ENCODE results near the gene IGSF3. TPM values are rescaled to one million over a fixed set of nuclear protein-coding genes. Genes with fewer than 3 reads are reported as not detected.
"Not testable (repeated sequence)": the region's sequence is repeated elsewhere in the genome, so short reads cannot be mapped to it uniquely, and the experiment has no call there.

Gene IGSF3
- total RNA-seq, 6 experiments from 2014 or later, result 0.42 to 4.9 (median 1.8) TPM

DNA sequence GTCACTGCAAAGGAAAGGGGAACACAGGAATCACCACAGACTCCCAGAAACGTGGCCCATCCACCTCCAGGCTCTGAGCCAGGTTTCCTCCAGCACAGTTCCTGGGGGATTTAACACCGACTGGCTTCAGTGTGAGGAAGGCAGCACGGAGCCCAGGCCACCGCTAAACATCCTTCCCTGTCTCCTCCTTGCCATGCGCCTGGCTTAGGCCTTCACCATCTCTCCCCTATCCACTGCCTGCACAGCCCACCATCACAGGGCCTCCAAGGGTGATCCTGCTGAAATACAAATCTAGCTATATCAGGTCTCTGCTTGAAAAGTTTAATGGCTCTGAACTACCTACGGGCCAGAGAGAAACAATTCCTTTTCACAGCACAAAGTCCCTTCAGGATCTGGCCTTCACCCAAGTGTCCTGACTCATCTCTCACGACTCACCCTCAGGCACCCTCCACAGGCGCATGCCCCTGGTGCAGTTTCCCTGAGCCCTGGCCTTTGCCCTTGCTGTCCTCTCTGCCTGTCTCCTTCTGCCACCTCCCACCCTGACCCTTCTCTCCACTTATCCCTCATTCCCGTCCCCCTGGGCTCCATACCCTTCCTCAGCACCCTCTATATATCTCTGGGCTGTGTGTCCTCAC, 78.3 kb downstream of the IGSF3 start:
- DNase-seq, result peak in 1 of 3 donors; percentile 74
- not testable (repeated sequence) for H3K9me3 ChIP-seq, H3K27ac ChIP-seq, H3K36me3 ChIP-seq, H3K4me3 ChIP-seq, H3K4me1 ChIP-seq, H3K27me3 ChIP-seq
- WGBS (ENCODE audit: insufficient coverage, low coverage, low lambda C conversion rate, missing lambda C conversion rate), result 59% methylated on average over 5 of the region's 9 CpGs
- ATAC-seq, result peak; percentile 65 to 97 (median 87)
- intact Hi-C loops (cut with DNase I), result loop anchor here in 1 of 2 donors (10.0 kb wide), 1 partner anchor 86 kb away; no protein-coding TSS in a partner anchor

GRCh38 chr1:116587501-116588227, 79.9 kb downstream of the IGSF3 start:
- 80% methylated on average over 5 of the region's 5 CpGs for WGBS (ENCODE audit: insufficient coverage, low coverage, low lambda C conversion rate, missing lambda C conversion rate)
- TF ChIP-seq CTCF (IDR thresholded peaks at IDR 0.05), result no peak
- TF ChIP-seq POLR2A (IDR thresholded peaks at IDR 0.05), result no peak
- ATAC-seq, result peak in 1 of 4 donors; percentile 20
- Histone ChIP-seq H3K9me3 (no peaks in the 10 kb centered on the region), H3K36me3 (no peaks in the 10 kb centered on the region), H3K4me1 (no peaks in the 10 kb centered on the region), H3K27ac (no peak overlapping the region), H3K4me3 (no peak overlapping the region), H3K27me3 (no peaks in the 10 kb centered on the region)
- DNase-seq, result no peak
- intact Hi-C loops (cut with DNase I), result loop anchor here in 1 of 2 donors (10.0 kb wide), 1 partner anchor 87 kb away; no protein-coding TSS in a partner anchor

- no peak for DNase-seq
- WGBS (ENCODE audit: insufficient coverage, low coverage, low lambda C conversion rate, missing lambda C conversion rate), result 76% methylated on average over 3 of the region's 3 CpGs
These were observed 80.8 kb downstream of the IGSF3 start for GRCh38 chr1:116586741-116587143.

DNA sequence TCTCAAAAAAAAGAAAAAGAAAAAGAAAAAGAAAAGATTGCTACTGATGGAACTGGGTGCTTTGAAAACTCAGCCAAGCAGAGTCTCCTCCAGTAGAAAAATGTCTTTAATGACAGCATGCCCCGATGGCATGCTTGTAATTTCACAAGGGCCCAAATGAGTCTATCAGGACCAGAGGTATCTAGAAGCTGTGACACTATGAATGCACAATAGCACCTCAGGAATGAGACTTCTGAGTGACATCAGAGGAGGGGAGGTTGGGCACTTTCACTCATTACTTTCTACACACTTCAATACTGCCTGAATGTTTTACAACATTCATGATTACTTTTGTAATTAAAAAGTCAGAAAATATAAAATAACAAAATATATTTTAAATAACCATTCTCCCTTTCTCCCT, 81.6 kb downstream of the IGSF3 start:
- no peak for TF ChIP-seq POLR2A (IDR thresholded peaks at IDR 0.05)
- no peak for TF ChIP-seq CTCF (IDR thresholded peaks at IDR 0.05)
- H3K27me3 ChIP-seq, result no peaks in the 10 kb centered on the region
- no peak overlapping the region for H3K27ac ChIP-seq
- DNase-seq (no peak), ATAC-seq (no peak)
- H3K4me1 ChIP-seq, result no peaks in the 10 kb centered on the region
- no peaks in the 10 kb centered on the region for H3K9me3 ChIP-seq
- H3K36me3 ChIP-seq, result no peaks in the 10 kb centered on the region
- intact Hi-C loops (cut with DNase I), result loop anchor here in 1 of 2 donors (10.0 kb wide), 1 partner anchor 89 kb away; no protein-coding TSS in a partner anchor
- WGBS (ENCODE audit: insufficient coverage, low coverage, low lambda C conversion rate, missing lambda C conversion rate), result 64% methylated on average over 1 of the region's 1 CpG
- no peak overlapping the region for H3K4me3 ChIP-seq

More at GRCh38 chr1:116586741-116587143, 80.8 kb downstream of the IGSF3 start:
- no peak for ATAC-seq
- no peaks in the 10 kb centered on the region for H3K27me3 ChIP-seq
- intact Hi-C loops (cut with DNase I), result loop anchor here in 1 of 2 donors (10.0 kb wide), 1 partner anchor 88 kb away; no protein-coding TSS in a partner anchor
- TF ChIP-seq POLR2A (IDR thresholded peaks at IDR 0.05), result no peak
- TF ChIP-seq CTCF (IDR thresholded peaks at IDR 0.05), result no peak
- H3K27ac ChIP-seq, result no peak overlapping the region
- no peak overlapping the region for H3K4me3 ChIP-seq
- no peaks in the 10 kb centered on the region for H3K4me1 ChIP-seq
- no peaks in the 10 kb centered on the region for H3K36me3 ChIP-seq
- no peaks in the 10 kb centered on the region for H3K9me3 ChIP-seq
